GM18520 (cell line): ENCODE data around the gene EP400.

Experiments
- ATAC-seq: cut with Tn5 transposase; IDR thresholded peaks from one replicate; pipeline ENCODE4 v1.9.1; 2021; ENCODE audit not compliant: unreplicated experiment

The EP400 gene

GRCh38 chr12:131927110-131928079, 22.3 kb upstream of the EP400 start:
- no peak for ATAC-seq

DNA sequence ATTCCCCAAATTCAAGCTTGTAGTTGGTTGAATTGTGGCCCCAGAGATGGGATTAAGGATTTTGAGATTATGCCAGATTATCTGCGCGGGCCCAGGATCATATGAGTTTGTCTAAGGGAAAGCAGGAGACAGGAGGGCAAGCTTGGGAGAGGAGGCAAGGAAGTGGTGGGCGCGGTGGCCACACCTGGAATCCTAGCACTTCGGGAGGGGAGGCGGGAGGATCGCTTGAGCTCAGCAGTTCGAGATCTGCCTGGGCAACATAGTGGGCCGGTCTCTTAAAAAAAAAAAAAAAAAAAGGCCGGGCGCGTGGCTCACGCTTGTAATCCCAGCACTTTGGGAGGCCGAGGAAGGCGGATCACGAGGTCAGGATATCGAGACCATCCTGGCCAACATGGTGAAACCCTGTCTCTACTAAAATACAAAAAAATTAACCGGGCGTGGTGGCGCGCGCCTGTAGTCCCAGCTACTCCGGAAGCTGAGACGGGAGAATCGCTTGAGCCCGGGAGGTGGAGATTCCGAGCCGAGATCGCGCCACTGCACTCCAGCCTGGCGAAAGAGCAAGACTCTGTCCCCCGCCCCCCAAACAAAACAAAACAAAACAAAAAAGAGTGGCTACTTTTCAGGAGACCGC, 21.5 kb upstream of the EP400 start:
- ATAC-seq = no peak

DNA sequence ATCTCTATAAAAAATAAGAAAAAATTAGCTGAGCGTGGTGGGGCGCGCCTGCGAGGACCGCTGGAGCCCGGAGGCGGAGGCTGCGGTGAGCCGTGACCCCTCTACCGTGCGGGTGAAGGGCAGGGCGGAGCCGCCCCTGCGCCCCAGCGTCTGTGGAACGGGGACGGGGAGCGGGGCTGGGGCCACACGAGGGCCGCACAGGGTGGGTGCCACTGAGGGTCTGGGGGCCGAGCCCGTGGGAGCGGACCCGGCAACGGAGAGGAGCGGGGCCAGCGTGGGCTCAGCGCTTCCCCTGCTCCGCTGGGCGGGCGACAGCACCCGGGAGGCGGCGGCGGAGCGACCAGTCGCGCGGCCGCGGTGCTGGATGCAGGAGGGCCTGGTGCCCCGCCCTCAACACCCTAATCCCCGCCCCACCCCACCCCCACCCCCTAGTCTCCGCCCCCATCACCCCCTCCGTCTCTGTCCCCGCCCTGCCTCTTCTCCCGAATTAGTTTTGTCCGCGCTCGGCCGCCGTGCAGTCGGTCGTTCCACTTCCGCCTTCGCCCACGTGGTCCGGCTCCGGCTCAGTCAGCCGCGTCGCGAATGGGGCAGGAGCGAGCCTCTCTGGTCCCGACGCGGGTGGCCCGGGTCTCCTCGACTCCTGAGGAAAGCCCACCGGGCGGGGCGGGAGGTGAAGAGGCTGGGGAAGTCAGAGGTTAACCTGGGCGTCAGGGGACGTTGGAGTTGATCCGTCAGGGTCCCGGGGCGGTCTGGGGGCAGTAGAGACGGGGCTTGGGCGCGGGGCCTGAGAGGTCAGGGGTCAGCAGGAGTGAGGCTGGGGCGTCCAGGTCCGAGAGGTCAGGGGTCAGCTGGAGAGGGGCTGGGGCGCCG, 20.8 kb upstream of the EP400 start, which contains the start of gene PUS1:
Gene PUS1 (plus strand): TSS at position 566 of the 870 bp plus-strand sequence. CDS start 447 bp downstream, outside the sequence.
- peak; percentile 57 for ATAC-seq

- no peak for ATAC-seq
These were observed 19.9 kb upstream of the EP400 start for GRCh38 chr12:131929581-131930456.

DNA sequence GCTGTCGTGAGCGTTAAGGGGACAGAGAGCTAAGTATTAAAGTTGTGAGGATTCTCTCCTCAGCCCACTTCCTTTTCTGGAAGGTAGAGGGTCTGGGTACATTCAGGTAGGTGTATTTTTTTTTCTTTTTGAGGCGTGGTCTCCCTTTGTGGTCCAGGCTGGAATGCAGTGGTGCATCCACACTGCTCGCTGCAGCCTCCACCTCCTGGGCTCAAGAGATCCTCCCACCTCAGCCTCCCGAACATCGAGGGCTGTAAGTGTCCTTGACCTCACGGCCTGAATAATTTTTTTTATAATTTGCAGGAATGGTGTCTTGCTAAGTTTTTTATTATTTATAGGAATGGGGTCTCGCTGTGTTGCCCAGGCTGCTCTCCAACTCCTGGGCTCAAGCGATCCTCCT, 19.2 kb upstream of the EP400 start:
- ATAC-seq = no peak

DNA sequence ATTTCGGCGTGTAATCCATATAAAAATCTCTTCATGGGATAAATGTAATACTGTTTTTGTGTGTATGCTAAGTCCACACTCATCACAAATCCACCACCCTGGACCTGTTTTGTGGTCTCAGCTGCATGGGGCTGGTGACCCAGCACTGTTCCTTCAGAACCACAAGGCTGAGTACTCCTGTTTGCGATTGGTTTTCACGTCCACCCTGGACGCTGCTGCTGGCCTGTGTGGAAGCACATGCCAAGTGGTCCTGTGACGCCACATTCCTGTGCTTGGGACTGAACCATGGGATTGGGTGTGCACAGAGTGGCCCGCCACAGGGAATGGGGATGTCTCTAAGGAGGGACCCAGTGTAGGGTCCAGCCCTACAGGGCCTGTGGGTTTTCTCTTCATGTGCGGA, 16.4 kb upstream of the EP400 start:
- no peak for ATAC-seq

DNA sequence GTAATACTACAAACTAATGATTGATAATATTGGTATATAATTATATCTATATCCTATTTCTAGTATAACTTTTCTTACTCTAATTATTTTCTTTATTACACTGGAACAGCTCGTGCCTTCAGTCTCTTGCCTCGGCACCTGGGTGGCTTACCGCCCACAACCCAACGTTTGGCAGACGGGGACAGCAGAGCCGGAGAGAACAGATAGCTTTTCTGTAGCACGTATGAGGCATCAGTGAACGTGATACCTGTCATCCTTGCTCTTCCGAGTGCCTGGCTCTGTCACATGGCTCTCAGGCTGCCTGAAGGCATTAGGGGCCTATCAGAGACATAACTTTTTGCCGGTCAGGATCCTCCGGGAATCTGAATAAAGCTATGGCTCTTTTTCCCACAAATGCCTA, 15.2 kb upstream of the EP400 start:
- ATAC-seq = no peak

DNA sequence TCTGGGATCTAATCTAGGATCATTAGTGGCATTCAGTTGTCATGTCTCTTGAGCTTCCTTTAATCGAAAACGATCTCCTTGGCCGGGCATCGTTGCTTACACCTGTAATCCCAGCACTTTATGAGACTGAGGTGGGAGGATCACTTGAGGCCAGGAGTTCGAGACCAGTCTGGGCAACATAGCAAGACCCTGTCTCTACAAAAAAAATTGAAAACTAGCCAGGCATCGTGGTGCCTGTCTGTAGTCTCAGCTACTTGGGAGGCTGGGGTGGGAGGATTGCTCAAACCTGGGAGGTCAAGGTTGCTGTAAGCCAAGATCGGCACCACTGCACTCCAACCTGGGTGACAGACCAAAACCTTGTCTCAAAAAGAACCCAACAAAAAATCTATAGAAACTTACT, 11.7 kb upstream of the EP400 start:
- no peak for ATAC-seq

GRCh38 chr12:131939007-131939406, 10.7 kb upstream of the EP400 start:
- no peak for ATAC-seq

- no peak for ATAC-seq
These were observed 9.6 kb upstream of the EP400 start for GRCh38 chr12:131940141-131940547.

GRCh38 chr12:131941116-131941986, 8.4 kb upstream of the EP400 start:
- ATAC-seq = no peak

- ATAC-seq = no peak
These were observed 7.8 kb upstream of the EP400 start for GRCh38 chr12:131941987-131942341.

- ATAC-seq = no peak
These were observed 7.1 kb upstream of the EP400 start for GRCh38 chr12:131942671-131943070.

DNA sequence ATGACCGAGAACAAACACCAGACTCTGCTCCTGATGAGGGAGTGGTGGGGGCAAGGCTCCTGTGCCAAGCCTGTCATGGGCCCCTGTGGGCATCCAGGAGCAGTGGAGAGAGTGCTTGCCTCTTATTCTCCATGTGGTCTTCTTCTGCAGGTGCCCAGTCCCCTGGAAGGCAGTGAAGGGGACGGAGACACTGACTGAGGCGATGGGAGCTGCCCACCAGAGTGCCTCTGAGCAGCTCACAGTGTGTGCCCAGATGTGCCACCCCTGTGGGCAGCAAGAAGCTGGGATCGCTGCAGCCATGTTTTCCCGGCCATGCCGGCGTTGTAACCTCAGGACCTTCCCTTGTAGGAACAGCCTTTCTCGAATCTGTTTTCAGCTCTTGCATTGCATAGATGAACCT, 6.4 kb upstream of the EP400 start:
- no peak for ATAC-seq

- ATAC-seq = no peak
These were observed 5.9 kb upstream of the EP400 start for GRCh38 chr12:131943876-131944275.

DNA sequence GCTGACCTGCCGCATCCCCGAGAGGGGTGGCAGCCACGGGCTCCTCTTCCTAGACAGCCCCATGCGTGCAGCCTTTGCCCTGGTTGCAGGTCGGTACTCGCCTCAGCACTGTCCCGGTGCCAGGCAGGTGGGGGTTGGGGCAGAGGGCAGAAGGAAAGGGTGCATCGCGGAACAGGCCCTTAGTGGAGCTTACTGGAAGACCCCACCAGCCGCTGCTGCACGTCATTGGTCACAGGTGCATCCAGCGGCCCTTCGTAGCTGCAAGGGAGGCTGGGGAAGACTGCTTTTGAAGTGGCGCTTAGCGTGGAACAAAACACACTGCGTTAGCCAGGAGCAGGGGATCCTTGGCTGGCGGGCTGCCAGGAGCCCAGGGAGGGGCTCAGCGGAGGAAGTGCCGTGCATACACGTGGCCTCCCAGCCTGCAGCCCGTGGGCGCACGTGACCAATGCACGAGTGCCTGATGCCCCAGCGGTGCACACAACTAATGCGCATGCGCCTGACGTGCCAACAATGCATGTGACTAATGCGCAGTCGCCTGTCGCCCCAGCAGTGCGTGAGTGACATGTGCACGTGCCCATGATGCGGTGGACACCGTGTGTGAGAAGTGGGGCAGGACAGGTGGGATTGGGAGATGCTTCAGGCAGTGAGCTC, 5.0 kb upstream of the EP400 start:
- no peak for ATAC-seq

DNA sequence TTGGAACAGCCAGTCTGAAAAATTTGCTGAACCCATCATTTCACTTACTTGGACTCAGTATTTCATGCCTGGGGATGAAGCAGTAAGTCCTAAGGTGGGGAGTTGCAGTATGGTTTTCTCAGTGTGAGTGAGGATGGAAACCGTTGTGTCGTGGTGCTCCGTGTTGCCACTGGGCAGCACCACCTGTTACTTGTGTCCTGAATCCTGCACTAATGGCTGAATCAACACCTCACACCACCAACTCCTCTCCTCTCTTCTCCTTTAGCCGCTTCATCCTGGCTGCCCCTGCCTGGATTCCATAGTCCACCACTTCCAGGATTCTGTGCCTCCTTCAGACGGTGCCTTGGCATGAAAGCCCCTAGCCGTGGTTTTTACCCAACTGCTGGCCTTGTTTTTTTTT, 3.0 kb upstream of the EP400 start:
- ATAC-seq = no peak

- ATAC-seq = no peak
These were observed 2.2 kb upstream of the EP400 start for GRCh38 chr12:131947482-131948027.
